Suprapubic skin (tissue), 4 donors: ENCODE results near the gene C2CD4D. TPM values are rescaled to one million over a fixed set of nuclear protein-coding genes. Genes with fewer than 3 reads are reported as not detected.

Experiments
- DNase-seq, 2 donors: peaks; one replicate each; pipeline ENCODE4 v3.0.0-alpha.2; 2019; ENCODE audit warnings: low spot score in 2 of 2
- H3K27ac ChIP-seq: fragments of 200-600 bp; sonication (generic); one replicate; pipeline ENCODE4 v1.5.1; 2019
- H3K27me3 ChIP-seq: fragments of 200-600 bp; sonication (generic); one replicate; pipeline ENCODE4 v1.5.1; 2019
- H3K36me3 ChIP-seq: fragments of 200-600 bp; sonication (generic); one replicate; pipeline ENCODE4 v1.5.1; 2019
- H3K4me1 ChIP-seq: fragments of 200-600 bp; sonication (generic); one replicate; pipeline ENCODE4 v1.5.1; 2019
- H3K4me3 ChIP-seq: fragments of 200-600 bp; sonication (generic); one replicate; pipeline ENCODE4 v1.5.1; 2019; ENCODE audit warnings: mild to moderate bottlenecking
- H3K9me3 ChIP-seq: fragments of 200-600 bp; sonication (generic); one replicate; pipeline ENCODE4 v1.5.1; 2019
- EP300 ChIP-seq: sonication (generic); formaldehyde crosslinking; IDR thresholded peaks from one replicate; pipeline ENCODE4 v1.6.1; 2017; ENCODE audit warnings: antibody characterized with exemption
- POLR2A ChIP-seq, 2 donors: fragments of 450-650 bp; IDR thresholded peaks; one replicate each; pipeline ENCODE4 v1.6.1; 2017; ENCODE audit warnings: antibody characterized with exemption in 2 of 2, mild to moderate bottlenecking in 2 of 2, moderate library complexity in 2 of 2
- POLR2AphosphoS5 ChIP-seq, 3 donors: sonication (generic); formaldehyde crosslinking; IDR thresholded peaks; one replicate each; pipeline ENCODE4 v1.6.1; 2017; ENCODE audit warnings: antibody characterized with exemption in 3 of 3
- WGBS: methylation state at CpG from one replicate; pipeline ENCODE4 v1.1.5; 2018; 5-methylcytosine and 5-hydroxymethylcytosine counted together
- total RNA-seq, 4 donors: library from RNA; depleted of rRNA; stranded (reverse); fragments of >200 nt; gene quantifications; one replicate each; pipeline ENCODE4 v1.1.0, GENCODE V29; 2016
- TF ChIP-seq, protein P1 (sequence below), 2 donors: fragments of 200-600 bp in 1 of 2; fragments of 450-650 bp in 1 of 2; sonication (generic) in 1 of 2; IDR thresholded peaks; one replicate each; pipeline ENCODE4 v1.5.1; 2016 to 2019; ENCODE audit warnings: antibody characterized with exemption in 2 of 2, mild to moderate bottlenecking in 1 of 2, moderate library complexity in 1 of 2

Gene C2CD4D
- total RNA-seq, 4 donors from 2014 or later: 0.68 to 7.3 (median 2.1) TPM

DNA sequence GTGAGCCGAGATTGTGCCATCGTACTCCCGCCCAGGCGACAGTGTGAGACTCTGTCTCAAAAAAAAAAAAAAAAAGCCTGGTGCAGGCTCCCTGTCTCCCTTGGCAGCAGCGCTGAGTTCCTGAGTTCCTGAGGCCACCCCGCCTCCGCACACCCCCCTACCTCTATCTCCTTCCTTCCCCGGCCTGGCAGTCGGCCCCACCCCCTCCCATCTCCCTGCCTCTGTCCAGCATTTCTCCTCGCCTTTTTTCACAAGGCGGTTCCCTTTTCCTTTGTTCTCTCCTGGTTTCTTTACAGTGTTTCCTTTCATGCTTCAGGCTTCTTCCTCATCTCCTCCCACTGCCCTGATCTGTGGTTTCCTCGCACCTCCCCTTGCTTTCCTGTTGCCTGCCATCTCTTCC is 10.7 kb downstream of the C2CD4D start:
- 7% methylated on average over 11 of the region's 12 CpGs for WGBS
- TF ChIP-seq POLR2A (IDR thresholded peaks at IDR 0.05): no peak
- no peak for TF ChIP-seq POLR2AphosphoS5 (IDR thresholded peaks at IDR 0.05)
- TF ChIP-seq EP300: no peak
- TF ChIP-seq, protein P1, sequence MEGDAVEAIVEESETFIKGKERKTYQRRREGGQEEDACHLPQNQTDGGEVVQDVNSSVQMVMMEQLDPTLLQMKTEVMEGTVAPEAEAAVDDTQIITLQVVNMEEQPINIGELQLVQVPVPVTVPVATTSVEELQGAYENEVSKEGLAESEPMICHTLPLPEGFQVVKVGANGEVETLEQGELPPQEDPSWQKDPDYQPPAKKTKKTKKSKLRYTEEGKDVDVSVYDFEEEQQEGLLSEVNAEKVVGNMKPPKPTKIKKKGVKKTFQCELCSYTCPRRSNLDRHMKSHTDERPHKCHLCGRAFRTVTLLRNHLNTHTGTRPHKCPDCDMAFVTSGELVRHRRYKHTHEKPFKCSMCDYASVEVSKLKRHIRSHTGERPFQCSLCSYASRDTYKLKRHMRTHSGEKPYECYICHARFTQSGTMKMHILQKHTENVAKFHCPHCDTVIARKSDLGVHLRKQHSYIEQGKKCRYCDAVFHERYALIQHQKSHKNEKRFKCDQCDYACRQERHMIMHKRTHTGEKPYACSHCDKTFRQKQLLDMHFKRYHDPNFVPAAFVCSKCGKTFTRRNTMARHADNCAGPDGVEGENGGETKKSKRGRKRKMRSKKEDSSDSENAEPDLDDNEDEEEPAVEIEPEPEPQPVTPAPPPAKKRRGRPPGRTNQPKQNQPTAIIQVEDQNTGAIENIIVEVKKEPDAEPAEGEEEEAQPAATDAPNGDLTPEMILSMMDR (IDR thresholded peaks at IDR 0.05): no peak
- H3K27ac ChIP-seq: no peak overlapping the region
- H3K27me3 ChIP-seq: no peaks in the 10 kb centered on the region
- H3K9me3 ChIP-seq: no peaks in the 10 kb centered on the region
- H3K4me1 ChIP-seq: peaks cover 63% of the 10 kb centered on the region
- H3K4me3 ChIP-seq: no peak overlapping the region
- peaks cover 3% of the 10 kb centered on the region for H3K36me3 ChIP-seq
- no peak for DNase-seq

DNA sequence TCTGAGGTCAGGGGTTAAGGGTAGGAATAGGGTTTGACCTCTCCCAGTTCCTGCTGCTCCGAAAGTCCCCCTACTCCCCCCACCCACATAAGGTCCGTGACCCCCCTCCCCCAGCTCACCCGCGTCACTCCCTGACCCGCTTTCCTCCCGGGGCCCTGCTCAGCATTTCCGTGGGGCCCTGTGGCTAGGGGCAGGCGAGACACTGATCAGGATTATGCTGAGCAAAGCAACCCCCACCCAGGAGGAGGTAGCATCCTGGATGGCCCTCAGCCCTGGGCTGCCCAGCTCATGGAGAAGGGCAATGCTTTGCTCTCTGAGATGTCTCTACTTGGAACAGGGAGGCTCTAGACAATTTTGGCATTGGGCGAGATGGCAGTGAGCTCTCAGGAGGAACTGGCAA is 11.8 kb downstream of the C2CD4D start:
- H3K4me1 ChIP-seq: peaks cover 52% of the 10 kb centered on the region
- TF ChIP-seq, protein P1 (IDR thresholded peaks at IDR 0.05): no peak
- no peak for TF ChIP-seq POLR2AphosphoS5 (IDR thresholded peaks at IDR 0.05)
- no peak for TF ChIP-seq EP300
- TF ChIP-seq POLR2A (IDR thresholded peaks at IDR 0.05): no peak
- 93% methylated on average over 6 of the region's 9 CpGs for WGBS
- H3K9me3 ChIP-seq: no peaks in the 10 kb centered on the region
- peaks cover 3% of the 10 kb centered on the region for H3K36me3 ChIP-seq
- DNase-seq: no peak
- no peak overlapping the region for H3K27ac ChIP-seq
- H3K4me3 ChIP-seq: no peak overlapping the region
- no peaks in the 10 kb centered on the region for H3K27me3 ChIP-seq

DNA sequence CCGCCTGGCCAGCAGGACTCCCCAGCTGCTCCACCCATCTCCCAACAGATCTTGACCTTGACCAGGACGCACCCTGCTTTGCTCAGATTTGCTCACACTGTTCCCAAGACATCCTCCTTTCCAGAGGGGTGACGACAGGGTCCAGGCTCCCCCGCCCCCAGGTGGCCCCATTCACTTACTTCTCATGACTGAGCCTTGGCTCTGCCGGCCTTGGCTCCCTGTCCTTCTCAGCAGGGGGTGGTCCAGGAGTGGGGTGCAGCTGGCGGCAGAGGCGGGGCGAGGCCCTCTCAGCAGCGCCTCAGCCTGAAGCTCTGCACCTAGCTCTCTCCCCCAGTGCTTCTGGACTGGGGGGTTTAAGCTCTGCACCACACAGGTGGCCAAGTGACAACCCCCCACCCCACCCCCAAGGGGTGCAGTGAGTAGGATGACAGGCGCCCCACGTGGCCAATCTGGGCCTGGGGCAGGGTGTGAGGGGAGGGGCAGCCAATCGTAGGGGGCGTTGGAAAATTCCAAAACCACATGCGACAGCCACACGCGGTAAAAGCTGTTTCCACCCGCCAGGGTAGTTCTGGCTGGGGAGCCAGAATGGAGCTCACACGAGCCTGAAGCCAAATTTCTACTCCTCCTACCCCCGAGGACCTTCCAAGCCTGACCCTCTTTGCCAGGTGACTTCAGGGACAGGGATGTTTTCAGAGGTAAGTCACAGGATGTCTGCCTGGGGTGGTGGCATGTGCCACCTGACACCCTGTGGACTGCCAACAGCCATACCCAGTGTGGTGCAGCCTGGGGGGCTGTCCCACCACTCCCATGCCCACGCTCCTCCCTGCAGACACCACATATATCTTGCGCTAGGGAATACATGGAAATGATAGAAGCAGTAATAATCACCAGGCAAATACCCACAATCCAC is 13.6 kb downstream of the C2CD4D start:
- DNase-seq: no peak
- TF ChIP-seq EP300: no peak
- H3K27me3 ChIP-seq: no peaks in the 10 kb centered on the region
- no peaks in the 10 kb centered on the region for H3K9me3 ChIP-seq
- H3K36me3 ChIP-seq: peaks cover 3% of the 10 kb centered on the region
- H3K4me1 ChIP-seq: peaks cover 33% of the 10 kb centered on the region
- no peak overlapping the region for H3K4me3 ChIP-seq
- no peak overlapping the region for H3K27ac ChIP-seq
- WGBS: 55% methylated on average over 14 of the region's 21 CpGs

DNA sequence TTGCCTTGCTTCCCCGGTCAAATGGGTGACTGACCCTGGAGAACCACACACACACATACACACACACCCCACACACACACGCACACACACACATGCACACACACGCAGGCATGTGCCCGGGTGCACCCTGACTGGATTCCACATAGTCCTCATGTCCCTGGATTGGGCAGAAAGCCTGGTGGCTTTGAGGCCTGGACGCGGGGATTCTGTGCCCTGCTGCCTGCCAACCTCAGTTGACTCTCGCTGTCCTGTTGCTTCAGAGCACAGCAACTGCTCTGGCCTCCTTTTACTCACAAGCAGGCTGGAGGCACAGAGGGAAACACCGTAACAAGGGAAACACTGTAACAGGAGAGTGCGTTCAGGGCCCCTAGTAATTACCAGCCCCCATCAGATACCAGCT is 14.4 kb downstream of the C2CD4D start:
- 75% methylated on average over 7 of the region's 9 CpGs for WGBS
- no peak overlapping the region for H3K4me3 ChIP-seq

DNA sequence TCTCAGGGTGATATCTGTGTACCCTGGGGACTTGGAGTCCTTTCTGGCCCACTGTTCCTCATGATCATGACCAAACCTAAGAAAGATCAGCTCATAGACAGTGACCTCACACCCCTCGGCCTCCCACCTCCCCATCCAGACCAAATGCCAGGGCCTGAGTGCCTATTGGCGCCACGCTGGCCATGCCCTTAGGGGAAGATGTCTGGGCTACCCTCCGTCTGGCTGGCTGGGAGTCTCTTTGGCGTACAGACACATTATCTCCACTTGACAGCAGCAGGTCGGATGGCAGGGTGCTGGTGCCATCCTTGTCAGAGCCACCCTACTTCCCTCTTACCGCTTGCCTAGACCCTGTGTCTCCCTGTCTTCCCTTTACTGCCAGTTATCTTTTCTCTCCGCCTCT is 16.4 kb downstream of the C2CD4D start:
- Histone ChIP-seq H3K27me3 (no peaks in the 10 kb centered on the region), H3K4me1 (peaks cover 14% of the 10 kb centered on the region), H3K36me3 (peaks cover 3% of the 10 kb centered on the region), H3K27ac (no peak overlapping the region), H3K4me3 (no peak overlapping the region), H3K9me3 (no peaks in the 10 kb centered on the region)
- WGBS: 78% methylated on average over 7 of the region's 8 CpGs
- DNase-seq: no peak
- TF ChIP-seq EP300: no peak

More for the DNA sequence above, 14.4 kb downstream of the C2CD4D start:
- Histone ChIP-seq H3K9me3 (no peaks in the 10 kb centered on the region), H3K27ac (no peak overlapping the region), H3K36me3 (peaks cover 3% of the 10 kb centered on the region), H3K27me3 (no peaks in the 10 kb centered on the region), H3K4me1 (peaks cover 30% of the 10 kb centered on the region)
- TF ChIP-seq POLR2A (IDR thresholded peaks at IDR 0.05) (no peak), POLR2AphosphoS5 (IDR thresholded peaks at IDR 0.05) (no peak), EP300 (no peak)
- TF ChIP-seq, protein P1 (IDR thresholded peaks at IDR 0.05): no peak
- no peak for DNase-seq

DNA sequence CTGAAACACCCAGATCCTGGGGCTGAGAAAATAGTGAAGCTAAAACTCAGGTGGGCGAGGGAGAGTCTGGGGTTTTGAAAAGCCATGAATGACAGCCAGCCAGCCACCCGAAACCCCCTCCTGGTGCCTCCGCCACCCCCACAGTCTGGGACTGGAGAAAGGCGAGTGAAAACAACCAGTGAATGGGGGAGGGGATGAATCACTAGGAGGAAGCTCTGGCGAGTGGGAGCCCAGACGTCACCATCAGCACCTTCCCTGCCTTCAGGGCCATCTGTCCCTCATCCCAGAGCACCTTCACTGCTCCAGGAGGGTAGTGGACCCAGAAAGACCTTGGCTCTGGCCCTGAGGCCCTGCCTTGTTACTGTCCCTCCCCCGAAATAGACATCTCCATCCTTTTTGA is 17.2 kb downstream of the C2CD4D start:
- Histone ChIP-seq H3K36me3 (peaks cover 3% of the 10 kb centered on the region), H3K4me3 (no peak overlapping the region), H3K27ac (no peak overlapping the region), H3K9me3 (no peaks in the 10 kb centered on the region), H3K27me3 (no peaks in the 10 kb centered on the region), H3K4me1 (peaks cover 11% of the 10 kb centered on the region)
- TF ChIP-seq EP300 (no peak), POLR2A (IDR thresholded peaks at IDR 0.05) (no peak), POLR2AphosphoS5 (IDR thresholded peaks at IDR 0.05) (no peak)
- TF ChIP-seq, protein P1 (IDR thresholded peaks at IDR 0.05): no peak
- no peak for DNase-seq
- 57% methylated on average over 7 of the region's 7 CpGs for WGBS
